ENCODE results near the gene PLCB2.

GRCh38 chr15:40290918-40291574 lies 16.7 kb downstream of the PLCB2 start:
- no peak for TF ChIP-seq GATA3 (IDR thresholded peaks at IDR 0.05; ENCODE audit: low read depth, low read length)
- no peak for TF ChIP-seq GATA2 (IDR thresholded peaks at IDR 0.05; ENCODE audit: low read depth, low read length)

Data from SH-SY5Y (cell line).